ENCODE measurements around the gene EXOSC10.

Gene EXOSC10

DNA sequence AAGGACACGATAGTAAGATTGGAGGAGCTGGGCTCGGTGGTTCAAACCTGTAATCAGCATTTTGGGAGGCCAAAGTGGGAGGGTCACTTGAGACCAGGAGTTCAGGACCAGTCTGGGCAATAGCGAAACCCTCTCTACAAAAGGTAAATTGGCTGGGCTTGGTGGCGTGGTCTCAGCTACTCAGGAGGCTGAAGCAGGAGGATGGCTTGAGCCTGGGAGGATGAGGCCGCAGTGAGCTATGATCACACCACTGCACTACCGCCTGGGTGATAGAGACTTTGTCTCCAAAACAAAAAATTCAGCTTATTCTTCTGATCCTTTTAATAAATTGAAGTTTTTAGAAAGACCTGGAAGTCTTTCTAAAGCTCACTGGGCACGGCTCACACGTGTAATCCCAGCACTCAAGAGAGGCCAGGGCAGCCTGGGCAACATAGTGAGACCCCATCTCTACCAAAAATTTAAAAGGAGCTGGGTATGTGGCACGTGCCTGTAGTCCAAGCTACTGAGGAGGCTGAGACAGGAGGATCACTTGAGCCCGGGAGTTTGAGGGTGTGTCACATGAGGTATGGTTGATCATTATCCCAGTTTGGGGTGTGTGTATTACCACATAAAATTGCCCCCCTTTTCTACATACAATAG lies 67.9 kb downstream of the EXOSC10 start:
- no peak for DNase-seq (ENCODE audit: low read depth, low spot score)
- ChIA-PET POLR2A (interaction anchor here (1.1 kb wide), 1 partner anchor 22 kb away, joined by 3 read pairs; no protein-coding TSS in a partner anchor), CTCF (interaction anchor here (0.5 to 3.2 kb wide), 4 partner anchors 22 to 614 kb away, joined by 3 to 12 read pairs (median 4); no protein-coding TSS in a partner anchor)
- TF ChIP-seq, protein P1, sequence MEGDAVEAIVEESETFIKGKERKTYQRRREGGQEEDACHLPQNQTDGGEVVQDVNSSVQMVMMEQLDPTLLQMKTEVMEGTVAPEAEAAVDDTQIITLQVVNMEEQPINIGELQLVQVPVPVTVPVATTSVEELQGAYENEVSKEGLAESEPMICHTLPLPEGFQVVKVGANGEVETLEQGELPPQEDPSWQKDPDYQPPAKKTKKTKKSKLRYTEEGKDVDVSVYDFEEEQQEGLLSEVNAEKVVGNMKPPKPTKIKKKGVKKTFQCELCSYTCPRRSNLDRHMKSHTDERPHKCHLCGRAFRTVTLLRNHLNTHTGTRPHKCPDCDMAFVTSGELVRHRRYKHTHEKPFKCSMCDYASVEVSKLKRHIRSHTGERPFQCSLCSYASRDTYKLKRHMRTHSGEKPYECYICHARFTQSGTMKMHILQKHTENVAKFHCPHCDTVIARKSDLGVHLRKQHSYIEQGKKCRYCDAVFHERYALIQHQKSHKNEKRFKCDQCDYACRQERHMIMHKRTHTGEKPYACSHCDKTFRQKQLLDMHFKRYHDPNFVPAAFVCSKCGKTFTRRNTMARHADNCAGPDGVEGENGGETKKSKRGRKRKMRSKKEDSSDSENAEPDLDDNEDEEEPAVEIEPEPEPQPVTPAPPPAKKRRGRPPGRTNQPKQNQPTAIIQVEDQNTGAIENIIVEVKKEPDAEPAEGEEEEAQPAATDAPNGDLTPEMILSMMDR (IDR thresholded peaks at IDR 0.05; ENCODE audit: insufficient read depth, low read length, missing control alignments), result no peak
- no peak overlapping the region for H3K4me3 ChIP-seq (ENCODE audit: low read depth, low read length)

GRCh38 chr1:11030865-11031264 lies 68.8 kb downstream of the EXOSC10 start:
- TF ChIP-seq, protein P1 (IDR thresholded peaks at IDR 0.05; ENCODE audit: insufficient read depth, low read length, missing control alignments), result no peak
- CTCF ChIA-PET, result interaction anchor here (0.7 to 3.2 kb wide), 5 partner anchors 9 to 615 kb away, joined by 3 to 12 read pairs (median 5); no protein-coding TSS in a partner anchor
- no peak overlapping the region for H3K4me3 ChIP-seq (ENCODE audit: low read depth, low read length)
- DNase-seq (ENCODE audit: low read depth, low spot score), result no peak
- POLR2A ChIA-PET, result interaction anchor here (0.5 kb wide), 1 partner anchor 520 kb away, joined by 3 read pairs; no protein-coding TSS in a partner anchor

DNA sequence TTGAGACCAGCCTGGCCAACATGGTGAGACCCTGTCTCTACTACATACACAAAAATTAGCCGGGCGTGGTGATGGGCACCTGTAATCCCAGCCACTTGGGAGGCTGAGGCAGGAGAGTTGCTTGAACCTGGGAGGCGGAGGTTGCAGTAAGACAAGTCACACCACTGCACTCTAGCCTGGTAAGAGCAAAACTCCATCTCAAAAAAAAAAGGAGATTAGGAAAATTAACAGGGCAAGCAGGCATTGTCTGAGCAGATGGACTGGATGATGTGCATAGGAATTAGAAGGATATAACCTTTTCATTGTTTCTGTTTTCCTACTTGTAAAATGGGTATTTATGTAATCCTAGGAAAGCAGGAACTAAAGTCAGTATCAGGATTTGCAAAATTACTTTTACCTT lies 71.7 kb downstream of the EXOSC10 start:
- no peak for DNase-seq (ENCODE audit: low read depth, low spot score)
- ChIA-PET CTCF (interaction anchor here (1.8 kb wide), 1 partner anchor 10 kb away, joined by 33 read pairs; no protein-coding TSS in a partner anchor), POLR2A (interaction anchor here (0.7 kb wide), 1 partner anchor 14 kb away, joined by 4 read pairs; no protein-coding TSS in a partner anchor)
- TF ChIP-seq, protein P1 (IDR thresholded peaks at IDR 0.05; ENCODE audit: insufficient read depth, low read length, missing control alignments), result no peak
- no peak overlapping the region for H3K4me3 ChIP-seq (ENCODE audit: low read depth, low read length)

GRCh38 chr1:11027316-11027715 lies 72.4 kb downstream of the EXOSC10 start:
- no peak for DNase-seq (ENCODE audit: low read depth, low spot score)
- CTCF ChIA-PET, result interaction anchor here (1.8 kb wide), 1 partner anchor 10 kb away, joined by 33 read pairs; no protein-coding TSS in a partner anchor
- POLR2A ChIA-PET, result no interaction called here
- TF ChIP-seq, protein P1 (IDR thresholded peaks at IDR 0.05; ENCODE audit: insufficient read depth, low read length, missing control alignments), result no peak
- no peak overlapping the region for H3K4me3 ChIP-seq (ENCODE audit: low read depth, low read length)

DNA sequence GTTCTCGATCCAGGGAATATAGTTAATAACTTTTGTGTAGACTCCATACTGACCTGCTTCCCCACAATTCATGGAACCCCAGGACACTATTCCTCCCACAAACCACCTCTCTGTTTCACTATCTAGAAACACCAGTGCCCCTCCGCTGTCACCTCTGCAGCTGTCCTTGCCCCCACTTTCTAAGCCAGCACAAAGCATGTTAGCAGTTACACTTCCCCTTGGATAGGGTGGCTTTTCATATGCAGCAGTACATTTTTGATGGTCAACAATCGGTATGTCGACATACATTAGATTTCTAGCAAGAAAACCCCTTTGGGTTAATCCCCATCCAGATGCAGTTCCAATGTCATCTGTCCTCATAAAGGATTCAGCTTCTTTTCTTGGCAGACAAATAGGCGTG lies 72.8 kb downstream of the EXOSC10 start:
- DNase-seq (ENCODE audit: low read depth, low spot score), result no peak
- H3K4me3 ChIP-seq (ENCODE audit: low read depth, low read length), result no peak overlapping the region
- CTCF ChIA-PET, result interaction anchor here (1.8 kb wide), 1 partner anchor 11 kb away, joined by 33 read pairs; no protein-coding TSS in a partner anchor
- POLR2A ChIA-PET, result no interaction called here
- TF ChIP-seq, protein P1 (IDR thresholded peaks at IDR 0.05; ENCODE audit: insufficient read depth, low read length, missing control alignments), result no peak

DNA sequence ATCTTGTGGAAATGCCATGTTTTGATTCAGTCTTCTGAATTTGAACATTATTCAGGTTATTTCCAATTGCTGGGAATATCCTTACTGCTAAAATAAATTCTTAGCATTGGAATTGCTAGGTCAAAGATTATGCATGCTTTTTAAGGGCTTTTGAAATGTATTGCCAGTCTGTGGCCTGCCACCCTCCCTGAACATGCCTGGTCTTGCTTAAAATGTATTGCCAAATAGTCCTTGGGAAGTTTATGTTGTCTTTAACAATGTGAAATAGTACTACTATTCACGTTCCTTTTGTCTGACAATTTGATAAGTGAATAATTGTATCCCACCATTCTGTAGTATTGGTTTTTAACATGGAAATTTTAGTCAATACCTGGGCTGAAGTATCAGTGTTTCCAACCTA lies 73.6 kb downstream of the EXOSC10 start:
- CTCF ChIA-PET, result interaction anchor here (2.3 kb wide), 1 partner anchor 11 kb away, joined by 18 read pairs; no protein-coding TSS in a partner anchor
- TF ChIP-seq, protein P1 (IDR thresholded peaks at IDR 0.05; ENCODE audit: insufficient read depth, low read length, missing control alignments), result no peak
- POLR2A ChIA-PET, result no interaction called here
- no peak overlapping the region for H3K4me3 ChIP-seq (ENCODE audit: low read depth, low read length)
- no peak for DNase-seq (ENCODE audit: low read depth, low spot score)

Measured in AG04449 (cell line).